Pulmonary artery endothelial cell (primary cell): Measurements from ENCODE around the gene CDCA7L. TPM values are rescaled to one million over a fixed set of nuclear protein-coding genes. Genes with fewer than 3 reads are reported as not detected.
A peak's percentile ranks its signal among the peaks of the same experiment; 100 is the strongest.
"Not testable (repeated sequence)": the region's sequence is repeated elsewhere in the genome, so short reads cannot be mapped to it uniquely, and the experiment has no call there.

Source experiments
- DNase-seq: peaks from one replicate; pipeline ENCODE4 v3.0.0-alpha.2; 2011; ENCODE audit warnings: low read depth, low spot score
- total RNA-seq: library from RNA; depleted of rRNA; stranded (reverse); fragments of >200 nt; gene quantifications from 2 replicates; pipeline ENCODE4 v1.2.3, GENCODE V29; 2014

CDCA7L gene
- total RNA-seq, 1 donor from 2014 or later = 175 TPM

- DNase-seq = no peak
Observed at GRCh38 chr7:21944616-21945453, 864 bp downstream of the CDCA7L start.

DNA sequence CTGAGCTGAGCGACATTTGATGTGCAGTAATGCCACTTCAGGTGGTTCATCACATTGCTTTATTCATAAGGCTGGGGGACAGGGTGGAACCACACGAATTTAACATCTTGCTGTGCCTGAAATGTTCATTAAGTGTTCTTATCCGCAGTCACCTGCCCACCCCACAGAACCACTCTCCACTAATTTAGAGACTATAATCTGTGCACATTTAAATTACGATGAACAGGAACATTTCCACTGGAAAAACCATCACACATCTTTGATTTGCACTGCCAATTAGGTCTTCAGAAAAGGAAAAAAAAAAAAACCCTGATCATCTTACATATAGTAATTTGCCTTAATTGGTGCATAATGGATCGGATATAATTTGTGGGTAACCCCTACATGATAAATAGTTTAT lies 2.3 kb downstream of the CDCA7L start:
- DNase-seq = no peak

- no peak for DNase-seq
Observed at GRCh38 chr7:21942955-21943354, 2.7 kb downstream of the CDCA7L start.

DNA sequence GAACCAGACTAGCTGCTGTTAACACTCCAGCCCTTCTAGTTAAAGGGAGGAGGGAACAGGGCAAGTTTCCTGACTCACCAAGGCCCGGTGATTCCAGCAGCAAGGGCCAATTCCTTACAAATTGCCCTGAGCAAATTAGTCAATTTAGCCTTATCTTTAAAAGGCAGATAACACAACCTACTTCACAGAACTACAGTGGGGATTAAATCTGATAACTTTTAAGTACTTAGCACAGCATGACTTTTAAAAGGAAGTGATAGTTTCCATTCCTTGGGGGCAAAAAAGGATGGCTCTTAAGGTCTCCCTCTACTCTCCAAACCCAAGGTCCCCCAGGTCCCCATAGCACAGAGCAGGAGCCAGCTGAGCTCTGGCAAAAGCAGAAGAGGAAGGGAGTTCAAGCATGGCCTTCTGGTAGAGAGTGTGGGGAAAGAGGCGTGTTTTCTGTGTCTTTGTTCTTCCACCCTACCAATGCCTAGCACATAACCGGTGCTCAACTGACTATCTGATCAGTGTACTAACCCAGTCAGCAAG lies 4.0 kb downstream of the CDCA7L start:
- no peak for DNase-seq

GRCh38 chr7:21939858-21940372 lies 5.8 kb downstream of the CDCA7L start:
- DNase-seq = no peak

GRCh38 chr7:21939136-21939857 lies 6.4 kb downstream of the CDCA7L start:
- DNase-seq = peak; percentile 74

DNA sequence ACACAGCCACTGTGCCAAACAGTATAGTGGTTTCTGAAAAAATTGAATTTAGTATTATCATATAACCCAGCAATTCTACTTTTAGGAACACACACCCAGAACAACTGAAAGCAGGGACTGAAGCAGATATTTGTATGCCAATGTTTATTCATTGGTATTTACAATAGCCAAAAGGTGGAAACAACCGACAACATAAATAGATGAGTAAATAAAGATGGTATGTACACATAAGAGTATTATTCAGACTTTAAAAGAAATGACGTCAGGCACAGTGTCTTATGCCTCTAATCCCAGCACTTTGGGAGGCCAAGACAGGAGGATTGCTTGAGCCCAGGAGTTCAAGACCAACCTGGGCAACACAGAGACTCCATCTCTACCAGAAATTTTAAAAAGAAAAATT lies 7.2 kb downstream of the CDCA7L start:
- DNase-seq = no peak

- DNase-seq = no peak
Observed at GRCh38 chr7:21934808-21935207, 10.9 kb downstream of the CDCA7L start.

DNA sequence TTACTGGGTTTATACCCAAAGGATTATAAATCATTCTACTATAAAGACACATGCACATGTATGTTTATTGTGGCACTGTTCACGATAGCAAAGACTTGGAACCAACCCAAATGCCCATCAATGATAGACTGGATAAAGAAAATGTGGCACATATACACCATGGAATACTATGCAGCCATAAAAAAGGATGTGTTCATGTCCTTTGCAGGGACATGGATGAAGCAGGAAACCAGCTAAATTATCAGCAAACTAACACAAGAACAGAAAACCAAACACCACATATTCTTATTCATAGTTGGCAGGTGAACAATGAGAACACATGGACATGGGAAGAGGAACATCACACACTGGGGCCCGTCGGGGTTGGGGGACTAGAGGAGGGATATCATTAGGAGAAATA lies 12.4 kb downstream of the CDCA7L start:
- not testable (repeated sequence) for DNase-seq

GRCh38 chr7:21927693-21928092 lies 18.0 kb downstream of the CDCA7L start:
- DNase-seq = no peak

DNA sequence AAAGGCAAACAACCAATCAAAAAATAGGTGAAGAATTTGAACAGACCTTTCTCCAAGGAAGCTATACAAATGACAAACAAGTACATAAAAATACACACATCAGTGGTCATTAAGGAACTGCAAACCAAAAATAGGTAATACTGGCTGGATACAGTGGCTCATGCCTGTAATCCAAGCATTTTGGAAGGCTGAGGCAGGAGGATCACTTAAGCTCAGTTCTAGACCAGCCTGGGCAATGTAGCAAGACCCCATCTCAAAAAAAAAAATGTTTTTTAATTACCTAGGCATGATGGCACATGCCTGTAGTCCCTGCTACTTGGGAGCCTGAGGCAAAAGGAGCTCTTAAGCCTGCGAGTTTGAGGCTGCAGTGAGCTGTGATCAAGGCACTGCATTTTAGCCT lies 19.3 kb downstream of the CDCA7L start:
- DNase-seq = no peak

DNA sequence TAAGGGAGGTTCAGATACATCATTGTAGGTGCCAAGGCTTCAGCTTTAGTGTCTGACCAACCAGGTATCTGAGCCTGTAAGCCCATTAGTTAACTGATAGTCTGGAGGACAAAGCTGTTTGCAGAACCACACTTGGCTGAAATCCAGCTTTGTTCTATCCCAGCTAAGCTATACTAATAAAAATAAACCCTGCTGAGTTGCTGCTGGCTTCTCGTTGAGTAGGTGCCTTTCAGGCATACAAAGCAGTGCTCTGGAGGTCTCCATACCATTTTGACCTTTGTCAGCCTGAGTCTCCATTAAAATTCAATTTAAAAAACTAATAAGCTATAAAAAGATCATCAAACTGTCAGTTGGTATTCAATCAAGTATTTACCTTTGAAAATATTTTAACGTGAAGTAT lies 22.0 kb downstream of the CDCA7L start:
- DNase-seq = no peak

DNA sequence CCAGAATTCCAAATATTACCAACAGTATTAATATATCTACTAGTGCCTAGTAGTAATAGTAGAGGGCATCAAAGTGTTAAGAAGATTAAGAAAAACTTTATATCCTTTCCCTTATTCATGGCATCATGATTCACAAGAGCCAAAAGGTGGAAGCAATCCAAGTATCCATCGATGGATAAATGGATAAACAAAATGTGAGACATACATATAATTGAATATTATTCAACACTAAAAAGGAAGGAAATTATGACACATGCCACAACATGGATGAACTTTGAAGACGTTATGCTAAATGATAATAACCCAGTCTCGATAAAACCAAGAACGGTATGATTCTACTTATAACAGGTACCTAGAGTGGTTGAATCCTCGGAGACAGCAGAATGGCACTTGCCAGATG lies 23.1 kb downstream of the CDCA7L start:
- DNase-seq = no peak

DNA sequence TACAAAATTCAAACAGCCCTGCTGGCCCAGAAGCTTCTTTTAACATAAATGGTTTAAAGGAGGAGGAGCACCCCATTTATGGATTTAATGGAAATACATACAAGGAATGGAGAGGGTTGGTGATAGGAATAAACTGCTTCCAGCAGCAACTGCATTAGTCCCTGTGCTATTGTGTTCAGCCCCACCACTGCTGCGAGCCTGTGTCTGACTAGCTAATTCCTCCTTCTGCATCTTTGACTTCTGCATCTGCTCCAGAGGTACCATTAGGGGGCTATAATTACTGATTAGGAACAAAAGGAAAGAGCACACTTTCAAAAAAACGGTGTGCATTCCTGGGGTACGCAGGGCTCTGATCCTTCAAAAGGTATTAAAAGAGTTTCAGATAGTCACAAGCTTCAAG lies 24.8 kb downstream of the CDCA7L start:
- DNase-seq = no peak

- DNase-seq = no peak
Observed at GRCh38 chr7:21918216-21918615, 27.5 kb downstream of the CDCA7L start.

DNA sequence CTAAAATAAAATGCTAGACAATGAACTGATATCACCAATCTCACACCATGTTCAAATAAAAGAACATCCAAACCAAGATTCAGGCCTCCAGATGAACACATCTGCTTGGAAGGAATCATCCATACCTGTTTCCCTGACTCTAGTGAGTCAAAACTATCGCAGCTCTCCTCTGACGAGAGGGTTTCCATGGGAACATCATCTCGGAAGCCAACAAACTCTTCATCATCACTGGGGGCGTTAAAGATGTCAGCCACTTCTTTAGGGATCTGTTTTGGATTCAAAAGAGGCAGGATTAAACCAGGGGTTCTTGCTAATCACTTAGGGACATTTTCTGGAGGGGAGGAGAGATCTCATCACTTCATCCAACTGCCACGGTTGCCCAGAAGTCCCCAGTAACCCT lies 29.1 kb downstream of the CDCA7L start:
- no peak for DNase-seq

- DNase-seq = no peak
Observed at GRCh38 chr7:21916176-21916575, 29.5 kb downstream of the CDCA7L start.

DNA sequence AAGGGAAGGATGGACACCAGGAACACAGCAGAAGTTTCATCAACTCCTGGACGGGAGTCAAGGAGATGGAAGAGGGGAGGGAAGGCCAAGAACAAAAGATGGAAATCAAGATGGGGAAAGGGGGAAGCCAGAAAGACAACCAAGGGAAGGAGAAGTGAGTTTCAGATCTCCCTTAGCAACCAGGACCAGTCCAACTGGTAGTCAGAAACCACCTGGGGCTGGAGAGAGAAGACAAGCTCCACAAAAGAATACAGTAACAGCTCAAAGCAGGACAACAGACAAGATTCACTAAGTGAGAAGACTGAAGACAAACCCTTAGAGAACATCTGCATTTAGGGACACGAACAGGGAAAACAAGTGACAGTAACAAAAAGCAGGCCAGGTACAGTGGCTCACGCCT lies 30.6 kb downstream of the CDCA7L start:
- no peak for DNase-seq

GRCh38 chr7:21914671-21915070 lies 31.0 kb downstream of the CDCA7L start:
- DNase-seq = no peak

DNA sequence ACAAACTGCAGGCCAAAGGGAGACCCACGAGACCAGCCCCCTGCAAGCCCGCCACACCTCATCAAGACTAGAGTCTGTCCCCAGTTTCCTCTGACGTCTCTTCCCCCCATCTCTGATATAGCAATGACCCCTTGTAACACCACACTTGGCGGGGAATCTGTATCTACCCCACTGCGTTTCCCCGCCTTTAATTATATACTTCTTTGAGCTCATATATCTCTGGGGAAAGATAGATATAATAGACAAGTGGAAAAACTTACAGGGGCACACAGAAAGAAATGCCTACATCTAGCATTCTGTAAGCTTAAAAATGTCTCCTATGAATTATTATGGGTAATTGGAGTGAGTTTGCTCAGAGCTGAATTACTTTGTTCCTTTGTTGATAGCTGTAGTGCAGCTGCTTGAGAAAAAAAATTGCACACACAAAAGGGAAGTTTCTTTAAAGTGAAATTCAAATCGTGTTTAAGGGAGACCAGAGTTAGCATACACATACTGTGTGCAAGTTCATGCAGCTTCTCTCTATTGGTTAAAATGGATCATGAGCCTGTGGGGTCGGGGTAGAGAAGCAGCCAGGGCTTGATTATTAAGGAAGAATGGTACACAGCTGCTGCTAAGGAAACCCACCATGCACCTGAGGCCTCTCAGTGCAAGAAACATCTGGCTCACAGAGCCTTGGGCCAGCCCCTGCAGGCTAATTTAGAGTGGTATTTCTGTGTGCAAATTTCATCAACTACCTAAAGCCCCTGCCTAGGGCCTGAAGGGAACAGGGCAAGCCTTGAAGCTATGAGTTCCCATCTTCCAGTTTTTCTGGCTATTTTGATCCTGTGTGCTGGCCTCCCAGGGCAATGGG lies 32.5 kb downstream of the CDCA7L start:
- no peak for DNase-seq

DNA sequence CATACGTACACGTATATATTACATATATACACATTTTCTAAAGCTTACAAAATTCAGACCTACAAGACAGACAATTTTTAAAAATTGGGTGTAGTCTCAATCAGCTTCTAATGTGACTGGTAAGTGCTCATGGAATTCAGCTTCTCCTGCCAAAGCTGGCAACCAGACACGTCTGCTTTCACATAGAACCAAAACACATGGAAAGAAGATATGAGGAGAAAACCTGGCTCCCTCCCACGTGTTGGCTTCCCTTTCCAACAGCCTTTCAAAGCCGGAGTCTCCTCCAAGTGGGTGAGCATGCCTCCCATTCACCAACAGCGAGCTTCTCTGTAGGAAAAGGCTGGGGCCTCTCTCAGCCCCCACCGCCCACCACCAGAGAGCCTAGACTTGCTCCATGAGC lies 33.4 kb downstream of the CDCA7L start:
- DNase-seq = no peak
